Hepatocyte (in vitro differentiated cells): Measurements from ENCODE around the gene SEPTIN11. TPM values are rescaled to one million over a fixed set of nuclear protein-coding genes. Genes with fewer than 3 reads are reported as not detected.
A peak's percentile ranks its signal among the peaks of the same experiment; 100 is the strongest.

Experiments used
- DNase-seq: peaks from one replicate; pipeline ENCODE4 v3.0.0-alpha.2; 2016; ENCODE audit warnings: low spot score
- H2AFZ ChIP-seq: fragments of 200-600 bp; sonication (generic); 2 replicates; pipeline ENCODE4 v1.6.0; 2016; ENCODE audit warnings: antibody characterized with exemption, mild to moderate bottlenecking
- H3K27ac ChIP-seq: fragments of 200-600 bp; sonication (generic); 2 replicates; pipeline ENCODE4 v1.5.1; 2016; ENCODE audit warnings: mild to moderate bottlenecking
- H3K27me3 ChIP-seq: fragments of 200-600 bp; sonication (generic); 2 replicates; pipeline ENCODE4 v1.6.1; 2016
- H3K36me3 ChIP-seq: fragments of 200-600 bp; sonication (generic); replicated peaks from 2 replicates; pipeline ENCODE4 v1.5.1; 2016; ENCODE audit warnings: low read depth; ENCODE audit not compliant: insufficient read depth
- H3K4me1 ChIP-seq: fragments of 200-600 bp; sonication (generic); 2 replicates; pipeline ENCODE4 v1.5.1; 2016; ENCODE audit warnings: mild to moderate bottlenecking, moderate library complexity; ENCODE audit not compliant: insufficient read depth
- H3K4me2 ChIP-seq: fragments of 200-600 bp; sonication (generic); 2 replicates; pipeline ENCODE4 v1.6.0; 2016
- H3K4me3 ChIP-seq: fragments of 200-600 bp; sonication (generic); 2 replicates; pipeline ENCODE4 v1.5.1; 2016; ENCODE audit warnings: mild to moderate bottlenecking
- H3K79me2 ChIP-seq: fragments of 200-600 bp; sonication (generic); 2 replicates; pipeline ENCODE4 v1.6.0; 2017; ENCODE audit warnings: mild to moderate bottlenecking
- H3K9me2 ChIP-seq: fragments of 200-600 bp; sonication (generic); replicated peaks from 2 replicates; pipeline ENCODE4 v1.6.0; 2017; ENCODE audit warnings: mild to moderate bottlenecking; ENCODE audit not compliant: insufficient read depth
- H3K9me3 ChIP-seq: fragments of 200-600 bp; sonication (generic); 2 replicates; pipeline ENCODE4 v1.5.1; 2016; ENCODE audit warnings: low read depth, mild to moderate bottlenecking
- H4K20me1 ChIP-seq: fragments of 200-600 bp; sonication (generic); 2 replicates; pipeline ENCODE4 v1.6.0; 2016; ENCODE audit warnings: mild to moderate bottlenecking; ENCODE audit not compliant: insufficient read depth, poor library complexity, severe bottlenecking
- EZH2 ChIP-seq: fragments of 200-600 bp; sonication (generic); IDR thresholded peaks from 2 replicates; pipeline ENCODE4 v1.6.1; 2016; ENCODE audit warnings: antibody characterized with exemption, mild to moderate bottlenecking, borderline replicate concordance
- EZH2phosphoT487 ChIP-seq: fragments of 200-600 bp; sonication (generic); IDR thresholded peaks from one replicate; pipeline ENCODE4 v1.6.1; 2018; ENCODE audit warnings: antibody characterized with exemption, mild to moderate bottlenecking, low read depth, moderate library complexity; ENCODE audit not compliant: unreplicated experiment, severe bottlenecking
- WGBS: methylation state at CpG from one replicate; pipeline ENCODE4 v1.1.6; 2016; ENCODE audit warnings: low lambda C conversion rate; ENCODE audit errors: missing lambda C conversion rate; 5-methylcytosine and 5-hydroxymethylcytosine counted together
- polyA plus RNA-seq: library from polyadenylated mRNA; unstranded; fragments of >200 nt; fragmentation: Nextera tagmentation; extraction: Ambion mirVana; gene quantifications from 2 replicates; pipeline ENCODE4 v1.2.1, GENCODE V29; 2016
- total RNA-seq: library from RNA; depleted of rRNA; stranded (reverse); fragments of >200 nt; gene quantifications from 2 replicates; pipeline ENCODE4 v1.2.3, GENCODE V29; 2014
- TF ChIP-seq, protein P1 (sequence below): fragments of 200-600 bp; sonication (generic); IDR thresholded peaks from 2 replicates; pipeline ENCODE4 v1.5.1; 2016; ENCODE audit warnings: antibody characterized with exemption, mild to moderate bottlenecking; ENCODE audit not compliant: poor library complexity

The SEPTIN11 gene
- total RNA-seq (140 and 146 TPM in 2 replicates), polyA plus RNA-seq (68.3 and 74.7 TPM in 2 replicates)

GRCh38 chr4:76949276-76950051 is at the start of gene SEPTIN11:
SEPTIN11 (plus strand) TSS chr4:76949752; CDS start chr4:76949904, 152 bp downstream.
- peak within 1 kb of the TSS; percentile 82 for H3K4me3 ChIP-seq
- TF ChIP-seq EZH2phosphoT487 (no peak), EZH2 (no peak)
- peak; percentile 97 for DNase-seq
- H3K79me2 ChIP-seq: peaks cover 72% of the 10 kb centered on the region
- H3K27ac ChIP-seq: peak within 1 kb of the TSS; percentile 96
- H3K4me1 ChIP-seq: peaks cover 23% of the 10 kb centered on the region
- peaks cover 14% of the 10 kb centered on the region for H4K20me1 ChIP-seq
- peak within 1 kb of the TSS; percentile 92 for H3K4me2 ChIP-seq
- no peaks in the 10 kb centered on the region for H3K36me3 ChIP-seq
- no peaks in the 10 kb centered on the region for H3K9me2 ChIP-seq
- peak within 1 kb of the TSS; percentile 81 for H2AFZ ChIP-seq
- H3K27me3 ChIP-seq: no peaks in the 10 kb centered on the region
- H3K9me3 ChIP-seq: no peaks in the 10 kb centered on the region
- under 1% methylated on average over 68 of the region's 87 CpGs for WGBS

GRCh38 chr4:76902233-76902890 is 47.2 kb upstream of the SEPTIN11 start:
- Histone ChIP-seq H3K36me3 (no peaks in the 10 kb centered on the region), H3K4me3 (no peak overlapping the region), H3K27ac (peak overlapping the region; percentile 21), H4K20me1 (no peaks in the 10 kb centered on the region), H3K9me3 (no peaks in the 10 kb centered on the region), H3K79me2 (peaks cover 19% of the 10 kb centered on the region), H3K9me2 (no peaks in the 10 kb centered on the region), H3K27me3 (peaks cover 4% of the 10 kb centered on the region), H2AFZ (no peak overlapping the region), H3K4me2 (peak overlapping the region; percentile 38), H3K4me1 (peaks cover 10% of the 10 kb centered on the region)
- 54% methylated on average over 3 of the region's 3 CpGs for WGBS
- peak; percentile 49 for DNase-seq
- no peak for TF ChIP-seq EZH2
- no peak for TF ChIP-seq EZH2phosphoT487
- TF ChIP-seq, protein P1, sequence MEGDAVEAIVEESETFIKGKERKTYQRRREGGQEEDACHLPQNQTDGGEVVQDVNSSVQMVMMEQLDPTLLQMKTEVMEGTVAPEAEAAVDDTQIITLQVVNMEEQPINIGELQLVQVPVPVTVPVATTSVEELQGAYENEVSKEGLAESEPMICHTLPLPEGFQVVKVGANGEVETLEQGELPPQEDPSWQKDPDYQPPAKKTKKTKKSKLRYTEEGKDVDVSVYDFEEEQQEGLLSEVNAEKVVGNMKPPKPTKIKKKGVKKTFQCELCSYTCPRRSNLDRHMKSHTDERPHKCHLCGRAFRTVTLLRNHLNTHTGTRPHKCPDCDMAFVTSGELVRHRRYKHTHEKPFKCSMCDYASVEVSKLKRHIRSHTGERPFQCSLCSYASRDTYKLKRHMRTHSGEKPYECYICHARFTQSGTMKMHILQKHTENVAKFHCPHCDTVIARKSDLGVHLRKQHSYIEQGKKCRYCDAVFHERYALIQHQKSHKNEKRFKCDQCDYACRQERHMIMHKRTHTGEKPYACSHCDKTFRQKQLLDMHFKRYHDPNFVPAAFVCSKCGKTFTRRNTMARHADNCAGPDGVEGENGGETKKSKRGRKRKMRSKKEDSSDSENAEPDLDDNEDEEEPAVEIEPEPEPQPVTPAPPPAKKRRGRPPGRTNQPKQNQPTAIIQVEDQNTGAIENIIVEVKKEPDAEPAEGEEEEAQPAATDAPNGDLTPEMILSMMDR: no peak

- Histone ChIP-seq H3K9me3 (no peaks in the 10 kb centered on the region), H3K4me3 (no peak overlapping the region), H3K36me3 (no peaks in the 10 kb centered on the region), H4K20me1 (no peaks in the 10 kb centered on the region), H3K9me2 (no peaks in the 10 kb centered on the region), H3K27ac (no peak overlapping the region), H3K27me3 (no peaks in the 10 kb centered on the region), H3K79me2 (peaks cover 14% of the 10 kb centered on the region), H3K4me1 (peaks cover 4% of the 10 kb centered on the region), H2AFZ (no peak overlapping the region), H3K4me2 (no peak overlapping the region)
- TF ChIP-seq, protein P1: no peak
- TF ChIP-seq EZH2phosphoT487 (no peak), EZH2 (no peak)
- DNase-seq: no peak
- WGBS: 83% methylated on average over 4 of the region's 4 CpGs
These were observed 44.8 kb upstream of the SEPTIN11 start for GRCh38 chr4:76904646-76905190.

DNA sequence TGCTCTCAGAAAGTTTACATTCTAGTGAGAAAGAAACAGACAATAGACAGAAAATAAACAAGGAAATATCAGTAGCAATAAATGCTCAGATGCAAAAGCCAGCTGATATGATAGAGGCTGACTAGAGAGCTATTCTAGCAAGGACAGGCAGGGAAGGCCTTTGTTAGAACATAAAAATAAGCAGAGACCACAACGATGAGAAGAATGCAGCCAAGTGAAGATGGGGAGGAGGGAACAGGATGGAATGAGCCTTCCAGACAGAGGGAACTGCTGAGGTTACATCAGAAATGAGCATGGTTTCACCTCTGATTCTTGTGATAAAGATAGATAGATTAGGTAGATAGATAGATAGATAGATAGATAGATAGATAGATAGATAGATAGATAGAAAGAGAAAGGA is 44.0 kb upstream of the SEPTIN11 start:
- WGBS: 55% methylated on average over 1 of the region's 1 CpG
- no peak overlapping the region for H3K4me3 ChIP-seq

More for the DNA sequence above, 44.0 kb upstream of the SEPTIN11 start:
- Histone ChIP-seq H3K4me2 (no peak overlapping the region), H3K36me3 (no peaks in the 10 kb centered on the region), H3K27me3 (no peaks in the 10 kb centered on the region), H3K9me2 (no peaks in the 10 kb centered on the region), H3K4me1 (peaks cover 4% of the 10 kb centered on the region), H3K9me3 (no peaks in the 10 kb centered on the region), H3K27ac (no peak overlapping the region), H3K79me2 (peaks cover 7% of the 10 kb centered on the region), H2AFZ (no peak overlapping the region), H4K20me1 (no peaks in the 10 kb centered on the region)
- TF ChIP-seq, protein P1: no peak
- no peak for TF ChIP-seq EZH2
- no peak for TF ChIP-seq EZH2phosphoT487
- no peak for DNase-seq
